Measurements from ENCODE around the gene AXIN1.

- TF ChIP-seq EZH2 (IDR thresholded peaks at IDR 0.05; ENCODE audit: low read length, unreplicated experiment) (no peak), CTCF (conservative IDR thresholded peaks at IDR 0.05; ENCODE audit: low read depth, low read length) (no peak)
Measured at GRCh38 chr16:275786-276232, 76.7 kb downstream of the AXIN1 start, which contains the start of gene RGS11.

Data from PC-3 (cell line).